Putamen (tissue), 1 donor: ENCODE measurements around the gene SCAF8.
"Not testable (repeated sequence)": the region's sequence is repeated elsewhere in the genome, so short reads cannot be mapped to it uniquely, and the experiment has no call there.

ENCODE experiments used
- DNase-seq: peaks from one replicate; pipeline ENCODE4 v3.0.0-alpha.2; 2016; ENCODE audit warnings: low spot score

SCAF8 gene, protein sequence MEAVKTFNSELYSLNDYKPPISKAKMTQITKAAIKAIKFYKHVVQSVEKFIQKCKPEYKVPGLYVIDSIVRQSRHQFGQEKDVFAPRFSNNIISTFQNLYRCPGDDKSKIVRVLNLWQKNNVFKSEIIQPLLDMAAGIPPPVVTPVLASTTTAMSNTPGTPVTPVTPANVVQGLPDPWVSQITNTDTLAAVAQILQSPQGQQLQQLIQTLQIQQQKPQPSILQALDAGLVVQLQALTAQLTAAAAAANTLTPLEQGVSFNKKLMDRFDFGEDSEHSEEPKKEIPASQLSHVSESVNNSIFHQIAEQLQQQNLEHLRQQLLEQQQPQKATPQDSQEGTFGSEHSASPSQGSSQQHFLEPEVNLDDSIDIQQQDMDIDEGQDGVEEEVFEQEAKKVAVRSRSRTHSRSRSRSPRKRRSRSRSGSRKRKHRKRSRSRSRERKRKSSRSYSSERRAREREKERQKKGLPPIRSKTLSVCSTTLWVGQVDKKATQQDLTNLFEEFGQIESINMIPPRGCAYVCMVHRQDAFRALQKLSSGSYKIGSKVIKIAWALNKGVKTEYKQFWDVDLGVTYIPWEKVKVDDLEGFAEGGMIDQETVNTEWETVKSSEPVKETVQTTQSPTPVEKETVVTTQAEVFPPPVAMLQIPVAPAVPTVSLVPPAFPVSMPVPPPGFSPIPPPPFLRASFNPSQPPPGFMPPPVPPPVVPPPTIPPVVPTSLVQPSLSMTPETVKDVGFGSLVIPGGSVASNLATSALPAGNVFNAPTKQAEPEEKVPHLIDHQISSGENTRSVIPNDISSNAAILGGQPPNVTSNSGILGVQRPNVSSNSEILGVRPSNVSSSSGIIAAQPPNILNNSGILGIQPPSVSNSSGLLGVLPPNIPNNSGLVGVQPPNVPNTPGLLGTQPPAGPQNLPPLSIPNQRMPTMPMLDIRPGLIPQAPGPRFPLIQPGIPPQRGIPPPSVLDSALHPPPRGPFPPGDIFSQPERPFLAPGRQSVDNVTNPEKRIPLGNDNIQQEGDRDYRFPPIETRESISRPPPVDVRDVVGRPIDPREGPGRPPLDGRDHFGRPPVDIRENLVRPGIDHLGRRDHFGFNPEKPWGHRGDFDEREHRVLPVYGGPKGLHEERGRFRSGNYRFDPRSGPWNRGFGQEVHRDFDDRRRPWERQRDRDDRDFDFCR (N-terminal part only)

DNA sequence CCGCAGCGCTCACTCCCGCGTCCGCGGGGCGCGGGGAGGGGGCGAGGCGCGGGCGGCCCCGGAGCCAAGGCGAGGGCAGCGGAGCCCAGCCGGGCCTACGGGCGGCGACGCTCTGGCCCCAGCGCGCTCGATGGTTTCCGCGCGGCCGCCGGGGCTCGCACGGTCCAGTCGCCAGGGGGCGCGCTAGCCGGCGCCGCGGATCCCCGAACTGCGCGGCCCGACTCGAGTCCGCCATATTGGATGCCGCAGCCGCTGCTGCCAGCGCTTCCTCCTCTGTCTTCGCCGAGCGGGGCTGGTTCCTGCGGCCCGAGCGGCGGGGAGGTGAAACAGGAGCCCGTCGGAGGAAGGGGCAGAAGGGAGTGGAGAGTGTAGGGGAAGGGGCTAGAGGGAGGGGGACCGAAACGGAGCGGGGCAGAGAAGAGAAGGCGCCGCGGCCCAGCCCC lies at the start of gene SCAF8:
Gene SCAF8, plus strand, starts transcription at position 234 of the 443 bp plus-strand sequence. CDS start 485 bp downstream, outside the sequence.
- DNase-seq = peak; percentile 86

DNA sequence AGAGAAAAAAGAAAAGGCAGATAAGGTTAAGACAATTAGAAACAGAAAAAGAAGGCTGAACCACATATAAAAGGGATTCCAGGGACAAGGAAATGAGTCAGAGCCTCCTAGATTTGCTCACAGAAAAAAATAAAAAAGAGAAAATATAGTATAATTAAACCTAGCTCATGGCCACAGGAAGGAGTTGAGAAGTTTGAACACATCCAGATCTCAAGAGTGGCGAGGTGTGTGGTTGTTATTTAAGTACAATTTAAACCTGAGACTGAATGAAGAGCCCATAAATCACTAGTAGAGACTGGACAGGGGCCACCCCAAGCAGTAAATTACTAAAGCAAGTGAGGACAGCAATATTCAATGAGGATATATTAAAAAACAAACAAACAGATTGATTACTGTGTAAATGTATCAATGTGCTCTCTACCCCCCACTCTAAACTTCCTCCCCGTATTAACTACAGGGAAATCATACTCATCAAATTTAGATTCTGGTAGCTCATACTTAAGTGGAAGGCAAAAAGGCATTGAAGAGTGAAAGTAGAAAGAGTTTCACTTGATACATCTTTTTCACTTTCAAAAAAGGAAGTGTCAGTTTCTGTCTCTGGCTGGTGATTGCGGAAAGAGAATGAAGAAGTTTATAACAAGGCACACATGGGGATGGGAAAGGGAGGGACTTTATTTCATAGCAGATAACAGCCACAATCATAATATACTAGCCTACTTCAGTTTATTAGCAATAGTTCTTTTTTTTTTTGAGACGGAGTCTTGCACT lies 49.3 kb upstream of the SCAF8 start:
- no peak for DNase-seq

DNA sequence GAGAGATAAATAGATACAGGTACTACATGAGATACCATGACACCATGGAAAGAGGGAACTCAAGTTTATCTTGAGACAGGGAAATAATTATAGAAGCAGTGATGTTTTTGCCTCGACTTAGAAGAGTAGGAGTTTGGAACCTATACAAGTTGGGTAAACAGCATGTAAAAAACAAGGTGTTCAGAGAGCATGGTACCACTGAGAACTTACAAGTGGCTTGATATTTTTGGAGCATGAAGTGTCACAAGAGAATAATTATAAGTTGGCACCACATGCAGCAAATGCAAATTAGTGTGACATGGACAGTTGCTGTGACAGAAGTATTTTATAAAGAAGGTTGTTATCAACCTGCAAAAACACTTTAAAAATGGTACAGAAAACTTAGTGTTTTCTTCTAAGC lies 47.1 kb upstream of the SCAF8 start:
- no peak for DNase-seq

DNA sequence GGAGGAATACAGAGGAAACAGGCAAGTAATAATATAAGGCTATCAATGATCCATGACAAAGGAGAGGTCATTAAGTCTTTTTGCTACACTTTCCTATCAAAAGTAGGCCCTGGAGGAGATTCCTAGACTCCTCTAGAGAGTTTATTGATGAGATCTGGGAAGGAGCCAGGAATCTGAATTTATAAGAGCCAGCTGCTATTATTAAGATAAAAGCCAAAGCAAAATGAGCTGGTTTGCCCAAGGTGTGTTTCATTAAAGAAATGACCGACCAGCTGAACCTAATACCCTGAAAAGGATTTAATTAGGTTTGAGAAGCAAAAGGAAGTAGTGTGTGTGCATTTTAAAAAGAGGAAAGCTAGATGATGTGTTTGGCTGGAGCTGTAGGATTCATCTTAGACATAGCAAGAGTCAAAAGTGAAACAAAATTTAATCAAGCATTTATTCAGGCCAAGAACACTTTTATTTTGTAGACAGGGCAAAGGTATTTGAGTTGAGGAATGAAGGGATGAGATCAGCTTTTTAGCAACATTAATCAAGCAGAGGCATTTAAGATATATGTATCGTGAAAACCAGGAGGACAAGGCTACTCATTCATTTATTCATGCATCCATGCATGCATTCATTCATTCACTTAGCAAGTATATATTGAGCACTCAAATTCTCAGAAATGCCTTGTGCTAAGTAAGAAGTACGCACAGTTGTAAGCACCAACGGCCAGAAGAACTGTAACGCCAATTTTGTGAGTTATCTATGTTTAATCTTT lies 43.5 kb upstream of the SCAF8 start:
- DNase-seq = no peak

DNA sequence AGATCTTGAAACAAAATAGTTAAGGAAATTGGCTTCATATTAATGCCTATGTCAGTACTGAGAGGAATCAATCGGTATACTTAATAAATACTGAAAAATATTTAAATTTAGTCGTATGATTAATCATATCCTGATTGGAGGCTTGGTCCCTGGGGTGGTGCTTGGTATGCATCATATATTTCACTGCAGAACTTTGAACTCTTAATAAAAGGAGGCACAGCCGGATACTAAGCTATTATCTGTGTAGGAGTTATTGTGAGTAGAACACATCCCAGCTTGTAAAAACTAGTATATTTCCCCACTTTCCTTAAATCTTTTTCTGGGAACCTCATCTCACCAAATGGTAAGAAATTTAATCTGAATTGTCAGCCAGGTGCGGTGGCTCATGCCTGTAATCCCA lies 42.4 kb upstream of the SCAF8 start:
- DNase-seq = no peak

DNA sequence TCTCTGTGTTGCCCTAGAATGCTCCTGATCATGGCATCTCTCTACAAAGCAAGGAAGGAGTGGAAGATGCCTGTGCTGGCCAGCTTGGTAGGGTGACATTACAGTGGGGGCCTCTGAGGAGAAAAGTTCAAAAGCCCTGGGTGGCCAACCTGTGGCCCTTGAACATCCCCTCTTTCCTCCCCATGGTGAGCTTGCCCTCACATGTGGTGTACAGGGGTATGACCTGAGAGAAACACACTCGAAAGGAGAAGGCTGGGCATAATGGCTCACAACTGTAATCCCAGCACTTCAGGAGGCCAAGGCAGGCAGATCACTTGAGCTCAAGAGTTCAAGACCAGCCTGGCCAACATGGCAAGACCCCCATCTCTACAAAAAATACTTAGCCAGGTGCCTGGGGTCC lies 36.6 kb upstream of the SCAF8 start:
- no peak for DNase-seq

DNA sequence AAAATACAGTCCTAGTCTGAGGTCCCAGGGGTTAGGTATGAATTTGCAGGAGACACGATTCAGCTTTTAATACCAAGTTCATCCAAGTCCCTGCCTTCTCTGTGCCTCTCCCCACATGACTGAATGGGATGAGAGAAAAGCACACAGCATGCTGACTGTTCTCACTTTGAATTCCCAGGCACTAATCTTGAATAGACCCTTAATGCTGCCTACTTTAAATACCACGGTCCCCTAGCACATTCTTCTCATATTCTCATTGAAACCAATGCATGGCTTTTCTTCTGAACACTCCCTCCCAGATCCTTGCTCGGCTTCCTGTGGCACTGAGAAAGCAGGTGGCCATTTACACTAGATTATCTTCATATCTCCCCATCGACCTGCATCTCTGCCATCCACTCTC lies 30.1 kb upstream of the SCAF8 start:
- DNase-seq = no peak

DNA sequence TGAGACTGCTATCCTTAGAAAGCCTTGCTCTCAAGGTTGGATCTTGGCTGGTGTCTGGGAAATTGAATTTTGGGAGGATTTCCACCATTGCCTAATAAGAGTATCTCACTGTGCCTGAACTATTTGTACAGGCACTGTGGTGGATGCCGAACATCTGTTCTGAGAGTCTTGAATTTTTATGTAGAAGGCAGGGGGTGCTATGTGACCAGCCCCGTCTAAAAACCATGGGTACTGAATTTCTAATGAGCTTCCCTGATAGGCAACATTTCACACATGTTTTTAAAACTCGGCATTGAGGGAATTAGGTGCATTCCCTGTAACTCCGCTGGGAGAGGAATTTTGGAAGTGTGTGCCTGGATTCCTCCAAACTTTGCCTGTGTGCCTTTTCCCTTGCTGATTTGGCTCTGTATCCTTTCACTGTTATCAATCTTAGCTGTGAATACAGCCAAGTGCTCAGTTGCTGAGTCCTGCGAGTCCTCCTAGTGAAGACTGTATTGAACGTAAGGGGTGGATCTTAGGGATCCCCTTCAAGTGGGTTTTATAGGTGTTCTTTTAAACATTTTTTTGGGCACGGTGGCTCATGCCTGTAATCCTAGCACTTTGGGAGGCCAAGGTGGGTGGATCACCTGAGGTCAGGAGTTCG lies 27.6 kb upstream of the SCAF8 start:
- DNase-seq = no peak

DNA sequence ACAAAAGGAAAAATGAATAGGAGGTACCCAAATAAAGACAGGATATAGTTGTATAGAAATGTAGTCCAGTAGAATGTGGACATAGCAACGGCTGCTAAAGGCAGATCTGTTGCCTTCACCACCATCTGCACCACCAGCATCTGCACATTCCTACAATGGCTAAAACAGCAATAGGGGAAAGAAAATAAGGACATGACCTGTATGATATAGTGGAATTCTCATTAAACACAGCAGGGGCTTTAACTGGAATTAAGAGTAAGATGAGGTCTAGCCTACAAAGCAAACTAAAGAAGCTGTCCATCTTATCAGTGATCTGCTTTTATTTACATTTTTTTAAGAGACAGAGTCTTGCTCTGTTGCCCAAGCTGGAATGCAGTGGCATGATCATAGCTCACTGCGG lies 26.8 kb upstream of the SCAF8 start:
- DNase-seq = no peak

DNA sequence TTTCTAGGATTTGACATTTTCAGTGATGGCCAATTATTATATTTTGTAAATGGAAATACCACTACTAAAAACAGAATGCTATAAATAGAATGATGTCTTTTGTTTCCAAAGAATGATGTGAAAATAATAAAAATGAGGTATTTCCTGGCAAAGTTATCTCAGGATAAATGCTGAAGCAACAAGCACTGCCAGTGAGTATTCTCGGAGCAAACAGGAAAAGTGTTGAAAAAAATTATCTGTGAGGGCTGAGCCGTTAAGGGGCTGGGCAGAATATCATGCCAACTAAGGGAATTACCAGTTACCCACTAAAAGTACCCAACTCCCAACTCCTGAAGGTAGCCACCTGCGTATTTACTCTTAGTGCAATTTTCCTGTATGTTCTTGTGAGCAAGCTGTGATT lies 23.6 kb upstream of the SCAF8 start:
- no peak for DNase-seq

DNA sequence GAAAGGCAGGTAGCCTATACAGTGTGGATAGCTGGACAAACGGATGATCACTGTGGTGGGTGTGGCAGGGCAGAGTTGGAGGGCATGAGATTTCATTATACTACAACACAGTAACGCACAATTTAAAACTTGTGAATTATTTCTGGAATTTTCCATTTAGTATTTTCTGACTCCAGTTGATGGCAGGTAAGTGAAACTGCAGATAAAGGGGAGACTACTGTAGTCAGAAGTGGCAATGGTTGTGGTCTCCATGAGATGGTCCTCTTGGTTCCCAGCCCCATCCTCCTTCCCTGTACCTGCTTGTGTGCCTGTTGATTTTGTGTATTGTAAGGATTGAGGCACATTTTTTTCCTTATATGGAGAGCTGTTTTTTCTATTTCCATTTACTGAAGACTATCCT lies 22.5 kb upstream of the SCAF8 start:
- no peak for DNase-seq

DNA sequence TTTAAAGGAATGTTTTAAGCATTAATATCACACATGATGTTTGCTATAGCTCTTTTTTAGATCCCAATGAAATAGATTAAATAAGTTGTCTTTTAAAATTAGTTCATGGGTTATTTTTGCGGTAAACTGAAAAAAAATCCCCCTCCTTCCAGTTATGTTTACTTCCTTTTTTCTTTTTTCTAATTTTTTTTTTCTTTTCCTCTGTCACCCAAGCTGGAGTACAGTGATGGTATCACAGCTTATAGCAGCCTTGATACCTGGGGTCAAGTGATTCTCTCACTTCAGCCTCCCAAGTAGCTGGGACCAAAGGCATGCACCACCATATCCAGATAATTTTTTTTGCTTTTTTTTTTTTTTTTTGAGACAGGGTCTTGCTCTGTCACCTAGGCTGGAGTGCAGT lies 17.8 kb upstream of the SCAF8 start:
- no peak for DNase-seq

DNA sequence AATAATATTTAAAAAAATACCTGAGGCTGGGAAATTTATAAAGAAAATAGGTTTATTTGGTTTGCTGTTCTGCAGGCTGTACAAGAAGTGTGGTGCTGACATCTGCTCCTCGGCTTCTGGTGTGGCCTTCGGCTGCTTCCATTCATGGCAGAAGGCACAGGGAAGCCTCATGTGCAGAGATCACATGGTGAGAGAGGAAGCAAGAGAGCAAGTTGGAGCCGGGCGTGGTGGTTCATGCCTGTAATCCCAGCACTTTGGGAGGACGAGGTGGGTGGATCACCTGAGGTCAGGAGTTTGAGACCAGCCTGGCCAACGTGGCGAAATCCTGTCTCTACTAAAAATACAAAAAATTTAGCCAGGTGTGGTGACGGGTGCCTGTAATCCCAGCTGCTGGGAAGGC lies 16.9 kb upstream of the SCAF8 start:
- not testable (repeated sequence) for DNase-seq

DNA sequence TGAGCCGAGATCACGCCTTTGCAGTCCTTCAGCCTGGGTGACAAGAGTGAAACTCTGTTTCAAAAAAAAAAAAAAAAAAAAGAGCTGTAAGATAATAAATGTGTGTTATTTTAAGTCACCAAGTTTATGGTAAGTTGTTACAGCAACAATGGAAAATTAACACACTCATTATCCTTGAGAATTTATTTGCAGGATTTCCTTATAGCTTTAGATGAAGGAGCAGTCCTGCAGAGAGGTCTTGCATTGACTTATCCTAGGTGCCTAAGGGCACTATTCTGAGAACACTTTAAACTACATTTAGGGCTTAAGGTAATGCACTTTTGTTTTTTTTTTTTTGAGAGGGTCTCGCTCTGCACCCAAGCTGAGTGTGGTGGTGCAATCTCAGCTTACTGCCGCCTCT lies 13.8 kb upstream of the SCAF8 start:
- DNase-seq = no peak

DNA sequence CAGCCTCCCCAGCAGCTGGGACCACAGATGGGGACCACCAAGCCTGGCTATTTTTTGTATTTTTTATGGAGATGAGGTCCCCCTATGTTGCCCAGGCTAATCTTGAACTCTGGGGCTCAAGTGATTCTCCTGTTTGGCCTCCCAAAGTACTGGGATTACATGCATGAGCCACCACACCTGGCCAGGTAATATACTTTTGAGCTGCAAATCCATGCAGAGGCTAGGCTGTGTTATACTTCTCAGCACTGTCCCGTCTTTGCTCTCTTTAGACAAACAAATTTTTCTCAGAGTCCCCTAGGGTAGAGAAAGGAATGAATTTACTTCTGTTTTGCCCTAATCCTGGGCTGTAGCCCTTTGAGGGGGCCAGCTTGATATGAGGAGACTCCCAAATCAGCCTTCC lies 13.4 kb upstream of the SCAF8 start:
- no peak for DNase-seq

DNA sequence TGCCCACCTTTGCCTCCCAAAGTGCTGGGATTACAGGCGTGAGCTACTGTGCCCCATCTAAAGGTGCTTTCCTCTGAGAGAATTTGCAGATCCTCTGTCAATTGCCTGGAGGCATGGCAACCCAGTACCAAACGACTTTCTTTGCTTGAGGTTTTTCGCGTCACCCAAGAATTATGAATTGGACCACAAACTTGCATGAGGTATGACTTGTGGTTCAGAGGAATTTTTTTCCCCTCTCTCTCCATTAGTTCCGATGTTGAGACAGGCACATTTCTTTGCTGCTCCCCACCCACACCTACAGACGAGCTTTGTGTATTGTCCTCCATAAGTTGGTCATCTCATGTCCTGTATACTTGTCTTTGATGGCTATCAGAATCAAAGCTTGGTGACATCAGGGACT lies 11.8 kb upstream of the SCAF8 start:
- no peak for DNase-seq

DNA sequence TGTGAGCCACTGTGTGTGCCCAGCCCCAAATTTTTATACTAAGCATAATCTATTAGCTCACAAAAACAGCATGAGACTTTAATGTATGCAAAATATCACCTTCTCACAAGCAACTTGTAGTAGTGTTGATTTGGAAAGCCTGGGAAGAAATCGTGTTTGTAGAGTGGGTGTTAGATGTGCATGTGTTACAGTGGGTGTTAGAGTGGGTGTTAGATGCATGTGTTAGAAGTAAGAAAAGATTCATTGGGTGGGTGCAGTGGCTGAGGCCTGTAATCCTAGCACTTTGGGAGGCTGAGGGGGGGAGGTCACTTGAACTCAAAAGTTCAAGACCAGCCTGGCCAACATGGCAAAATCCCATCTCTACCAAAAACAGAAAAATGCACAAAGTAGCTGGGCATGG lies 6.3 kb upstream of the SCAF8 start:
- no peak for DNase-seq

DNA sequence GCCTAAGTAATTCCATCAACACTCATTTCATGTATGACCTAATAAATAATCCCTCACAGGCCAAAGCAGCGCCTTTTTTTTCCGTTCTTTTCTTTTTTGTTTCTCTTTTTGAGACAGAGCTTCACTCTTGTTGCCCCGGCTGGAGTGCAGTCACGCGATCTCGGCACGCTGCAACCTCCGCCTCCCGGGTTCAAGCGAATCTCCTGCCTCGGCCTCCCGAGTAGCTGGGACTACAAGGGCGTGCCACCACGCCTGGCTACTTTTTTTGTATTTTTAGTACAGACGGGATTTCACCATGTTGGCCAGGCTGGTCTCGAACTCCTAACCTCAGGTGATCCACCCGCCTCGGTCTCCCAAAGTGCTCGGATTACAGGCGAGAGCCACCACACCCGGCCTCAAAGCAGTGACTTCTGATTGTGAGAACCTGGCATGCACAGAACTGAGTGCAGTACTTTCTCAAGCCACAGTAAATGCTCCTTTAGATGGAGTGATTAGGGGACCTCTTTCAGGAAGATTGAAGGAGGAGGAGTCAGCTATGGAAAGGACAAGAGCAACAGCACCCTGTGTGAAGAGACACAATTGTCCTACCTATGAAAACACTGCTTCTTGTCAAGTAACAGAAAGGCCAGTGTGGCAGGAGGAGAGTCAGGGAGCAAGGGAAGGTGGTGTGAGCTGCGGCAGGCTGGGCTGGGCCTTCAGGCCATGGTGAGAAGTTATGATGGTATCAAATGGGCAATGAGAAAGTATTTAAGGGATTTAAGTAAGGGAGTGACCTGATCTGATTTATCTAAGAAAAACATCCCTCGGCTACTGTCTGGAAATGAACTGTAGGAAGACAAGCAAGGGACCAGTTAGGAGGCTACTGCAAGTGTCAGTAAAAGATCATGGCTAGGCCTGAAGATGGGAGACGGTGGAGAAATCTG lies 1.7 kb upstream of the SCAF8 start:
- DNase-seq = no peak

DNA sequence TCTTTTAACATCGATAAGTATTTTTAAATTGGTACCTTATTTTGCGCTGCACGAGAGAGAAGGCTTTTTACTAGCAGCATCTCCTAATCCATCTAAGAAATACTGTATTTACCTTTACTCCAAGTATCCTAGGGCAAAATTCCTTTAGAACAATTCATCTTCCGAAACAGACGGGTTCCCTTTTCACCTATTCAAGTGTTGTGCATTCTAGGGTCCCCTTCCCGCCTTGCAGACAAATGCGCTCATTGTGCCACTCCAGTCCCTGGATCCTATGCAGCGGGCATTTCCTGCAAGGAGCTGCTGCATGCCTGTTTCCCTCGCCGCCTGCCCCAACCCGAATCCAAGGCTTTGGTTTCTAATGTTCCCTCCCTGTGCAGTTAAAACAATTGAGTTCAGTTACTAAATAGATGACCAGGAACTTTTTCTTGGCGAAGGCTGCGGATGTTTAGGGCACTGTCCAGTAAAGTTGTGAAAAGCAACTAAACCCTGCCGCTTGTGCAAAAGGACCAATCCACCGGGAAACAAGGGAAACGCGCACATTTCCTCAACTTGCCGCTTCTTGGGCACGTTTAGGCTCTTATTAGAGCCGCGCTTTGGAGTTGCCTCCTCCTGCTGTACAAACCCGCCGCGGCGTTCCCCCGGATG lies 556 bp upstream of the SCAF8 start:
- DNase-seq = no peak
